HG03439 (cell line): ENCODE results near the gene MRRF.

ENCODE experiments used
- ATAC-seq: cut with Tn5 transposase; IDR thresholded peaks from one replicate; pipeline ENCODE4 v1.9.1; 2021; ENCODE audit warnings: mild to moderate bottlenecking, moderate library complexity; ENCODE audit not compliant: unreplicated experiment

Gene MRRF

DNA sequence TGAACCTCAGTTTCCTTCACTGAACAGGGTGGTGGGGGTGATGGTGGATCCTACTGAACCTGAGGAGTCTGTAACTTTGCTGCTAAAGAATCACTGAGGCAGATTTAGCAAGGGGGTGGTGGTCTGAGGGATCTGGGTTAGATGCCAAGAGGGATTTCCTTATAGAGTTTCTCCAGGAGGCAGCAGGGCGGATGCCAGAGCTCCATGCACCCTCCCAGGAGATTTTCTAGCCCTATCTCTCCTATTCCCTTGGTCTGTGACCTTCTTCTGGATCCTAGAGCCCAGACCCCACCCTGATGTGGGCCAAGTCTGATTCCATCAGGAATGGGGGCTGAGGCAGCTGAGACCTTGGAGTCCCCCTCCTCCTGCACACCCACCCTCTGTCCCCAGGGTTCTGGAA is 112.1 kb downstream of the MRRF start:
- no peak for ATAC-seq

DNA sequence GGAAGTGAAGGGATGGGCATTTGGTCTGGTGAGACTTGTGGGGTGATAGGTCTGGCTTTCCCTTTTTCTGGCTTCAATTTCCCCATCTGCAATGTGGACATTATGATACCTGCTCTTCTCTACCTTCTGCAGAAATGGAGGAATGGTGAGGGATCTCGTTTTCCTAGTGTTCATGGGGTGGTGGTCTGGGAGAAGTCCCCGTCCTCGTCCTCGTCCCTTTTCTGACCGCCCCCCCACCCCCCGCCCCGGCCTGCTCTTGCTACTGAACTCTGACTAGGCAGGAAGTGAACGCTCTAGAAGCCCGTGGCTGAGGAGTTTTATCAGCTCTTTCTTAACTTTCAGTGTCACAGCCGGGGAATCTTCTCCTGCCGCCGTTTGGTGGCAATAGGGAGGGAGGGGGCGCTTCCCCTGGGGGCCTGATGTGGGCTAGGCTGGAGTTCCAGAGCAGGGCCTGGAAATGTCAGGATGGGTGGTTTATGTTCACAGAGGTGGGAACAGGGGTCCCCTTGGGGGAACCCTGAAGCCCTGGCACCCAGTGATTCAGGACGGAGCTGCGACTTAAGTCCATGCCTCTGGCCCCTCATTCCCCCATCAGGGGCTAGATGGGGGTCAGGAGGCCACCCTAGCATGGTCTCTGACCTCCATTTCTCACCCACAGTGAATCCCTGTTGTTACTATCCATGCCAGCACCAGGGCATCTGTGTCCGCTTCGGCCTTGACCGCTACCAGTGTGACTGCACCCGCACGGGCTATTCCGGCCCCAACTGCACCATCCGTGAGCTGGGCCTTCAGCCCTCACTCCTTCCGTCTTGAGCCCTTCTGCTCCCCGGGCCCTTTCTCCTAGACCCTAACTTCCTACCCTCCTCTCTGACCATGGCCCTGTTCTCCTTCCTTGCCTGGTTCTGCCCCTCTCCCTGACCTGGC is 112.8 kb downstream of the MRRF start:
- no peak for ATAC-seq

DNA sequence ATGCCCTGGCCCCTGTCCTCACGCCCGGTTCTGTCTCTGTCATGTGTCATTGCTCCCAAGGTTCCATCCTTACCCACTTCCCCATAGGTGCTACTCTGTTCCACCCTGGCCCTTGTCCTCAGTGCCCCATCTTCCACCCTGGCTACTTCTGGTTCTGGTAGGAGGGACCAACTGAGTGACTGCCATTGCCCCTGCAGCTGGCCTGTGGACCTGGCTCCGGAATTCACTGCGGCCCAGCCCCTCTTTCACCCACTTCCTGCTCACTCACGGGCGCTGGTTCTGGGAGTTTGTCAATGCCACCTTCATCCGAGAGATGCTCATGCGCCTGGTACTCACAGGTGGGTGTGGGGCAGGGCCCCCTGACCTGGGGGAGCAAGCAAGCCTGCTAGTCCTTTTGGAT is 113.6 kb downstream of the MRRF start:
- ATAC-seq = no peak

GRCh38 chr9:122379340-122379739 is 114.7 kb downstream of the MRRF start:
- ATAC-seq = no peak

- no peak for ATAC-seq
Measured at GRCh38 chr9:122380293-122380692, 115.6 kb downstream of the MRRF start.
